ENCODE measurements around the gene SYNJ2. TPM values are rescaled to one million over a fixed set of nuclear protein-coding genes. Genes with fewer than 3 reads are reported as not detected.

The SYNJ2 gene
- polyA plus RNA-seq, 1 donor from 2014 or later, result 0.12 TPM

- H3K4me3 ChIP-seq (ENCODE audit: low read length), result no peak overlapping the region
- no peak overlapping the region for H3K9ac ChIP-seq (ENCODE audit: low read length)
- no peaks in the 10 kb centered on the region for H3K79me2 ChIP-seq (replicated peaks; ENCODE audit: insufficient read depth, low read length)
- H2AFZ ChIP-seq (ENCODE audit: low read depth, low read length), result no peak overlapping the region
- H3K4me2 ChIP-seq (ENCODE audit: low read length), result no peak overlapping the region
- no peaks in the 10 kb centered on the region for H3K9me2 ChIP-seq (ENCODE audit: insufficient read depth, low read length)
- no peak overlapping the region for H3K27ac ChIP-seq (ENCODE audit: low read length)
- H4K20me1 ChIP-seq (ENCODE audit: insufficient read depth), result no peaks in the 10 kb centered on the region
- no peaks in the 10 kb centered on the region for H3K27me3 ChIP-seq (ENCODE audit: insufficient read depth, low read depth, low read length)
- H3K36me3 ChIP-seq (ENCODE audit: insufficient read depth, low read length), result no peaks in the 10 kb centered on the region
- TF ChIP-seq CTCF (IDR thresholded peaks at IDR 0.05; ENCODE audit: poor library complexity, severe bottlenecking), result no peak
- TF ChIP-seq REST (IDR thresholded peaks at IDR 0.05; ENCODE audit: borderline replicate concordance), result no peak
- TF ChIP-seq MXI1 (conservative IDR thresholded peaks at IDR 0.05; ENCODE audit: poor library complexity, severe bottlenecking), result no peak
- no peak for TF ChIP-seq TAF1 (IDR thresholded peaks at IDR 0.05; ENCODE audit: low read depth)
- TF ChIP-seq EZH2 (IDR thresholded peaks at IDR 0.05; ENCODE audit: borderline replicate concordance, insufficient read depth, low read length, poor library complexity, severe bottlenecking), result no peak
- no peak for TF ChIP-seq POLR2AphosphoS5 (IDR thresholded peaks at IDR 0.05)
- TF ChIP-seq EP300 (conservative IDR thresholded peaks at IDR 0.05; ENCODE audit: poor library complexity, severe bottlenecking), result no peak
- TF ChIP-seq SMC3 (conservative IDR thresholded peaks at IDR 0.05; ENCODE audit: poor library complexity), result no peak
- TF ChIP-seq RAD21 (conservative IDR thresholded peaks at IDR 0.05), result no peak
- H3F3A ChIP-seq (ENCODE audit: insufficient read depth, low read length, poor library complexity, severe bottlenecking), result no peaks in the 10 kb centered on the region
- no peaks in the 10 kb centered on the region for H3K9me3 ChIP-seq (ENCODE audit: low read length)
Observed at GRCh38 chr6:158071121-158072082, 89.7 kb downstream of the SYNJ2 start.

GRCh38 chr6:158072083-158072721 is 90.5 kb downstream of the SYNJ2 start:
- Histone ChIP-seq H4K20me1 (ENCODE audit: insufficient read depth) (no peaks in the 10 kb centered on the region), H3K27ac (ENCODE audit: low read length) (no peak overlapping the region), H3K9ac (ENCODE audit: low read length) (no peak overlapping the region), H3K9me2 (ENCODE audit: insufficient read depth, low read length) (no peaks in the 10 kb centered on the region), H3K27me3 (ENCODE audit: insufficient read depth, low read depth, low read length) (no peaks in the 10 kb centered on the region), H3K79me2 (replicated peaks; ENCODE audit: insufficient read depth, low read length) (no peaks in the 10 kb centered on the region), H3K4me3 (ENCODE audit: low read length) (no peak overlapping the region), H2AFZ (ENCODE audit: low read depth, low read length) (no peak overlapping the region), H3K4me2 (ENCODE audit: low read length) (no peak overlapping the region), H3K9me3 (ENCODE audit: low read length) (no peaks in the 10 kb centered on the region), H3F3A (ENCODE audit: insufficient read depth, low read length, poor library complexity, severe bottlenecking) (no peaks in the 10 kb centered on the region), H3K36me3 (ENCODE audit: insufficient read depth, low read length) (no peaks in the 10 kb centered on the region)
- TF ChIP-seq REST (IDR thresholded peaks at IDR 0.05; ENCODE audit: borderline replicate concordance) (no peak), POLR2AphosphoS5 (IDR thresholded peaks at IDR 0.05) (no peak), TAF1 (IDR thresholded peaks at IDR 0.05; ENCODE audit: low read depth) (no peak), RAD21 (conservative IDR thresholded peaks at IDR 0.05) (peak; percentile 84), SMC3 (conservative IDR thresholded peaks at IDR 0.05; ENCODE audit: poor library complexity) (peak; percentile 83), CTCF (IDR thresholded peaks at IDR 0.05; ENCODE audit: poor library complexity, severe bottlenecking) (peak; percentile 86)

Data from neural cell (in vitro differentiated cells).